ENCODE results near the gene C19orf18.

DNA sequence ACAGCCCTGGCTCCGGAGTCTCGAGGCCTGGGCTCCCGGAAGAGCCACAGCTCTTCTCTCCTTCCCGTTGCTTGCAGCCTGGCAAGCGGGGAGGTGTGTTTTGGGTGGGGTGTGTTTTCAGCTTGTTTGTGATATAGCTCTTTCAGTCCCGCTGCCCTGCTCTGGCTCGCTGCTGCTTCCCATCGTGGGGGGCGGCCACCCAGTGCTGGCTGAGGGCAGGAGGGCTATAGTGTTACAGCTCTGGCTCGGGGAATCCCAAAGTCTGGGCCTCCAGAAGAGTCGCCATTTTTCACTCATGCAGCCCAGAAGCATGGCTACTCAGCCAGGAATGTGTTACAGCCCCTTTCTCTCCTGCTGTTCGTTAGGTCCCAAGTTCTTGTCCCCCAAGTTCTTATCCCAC, 24.6 kb downstream of the C19orf18 start:
- TF ChIP-seq CTCF (IDR thresholded peaks at IDR 0.05) (no peak), CREM (CRISPR knock-in tag; IDR thresholded peaks at IDR 0.05) (no peak), ATF1 (CRISPR knock-in tag; IDR thresholded peaks at IDR 0.05) (no peak), SP1 (CRISPR knock-in tag; conservative IDR thresholded peaks at IDR 0.05) (no peak)

All from WTC11 (cell line).